ENCODE data around the gene RBM23. TPM values are rescaled to one million over a fixed set of nuclear protein-coding genes. Genes with fewer than 3 reads are reported as not detected.

RBM23 gene
- total and polyA plus RNA-seq, 9 of the 15 experiments (the other 6 are each of a cell fraction or from before 2014, with no cell fraction given) = 46.0 to 102 (median 58.5) TPM

DNA sequence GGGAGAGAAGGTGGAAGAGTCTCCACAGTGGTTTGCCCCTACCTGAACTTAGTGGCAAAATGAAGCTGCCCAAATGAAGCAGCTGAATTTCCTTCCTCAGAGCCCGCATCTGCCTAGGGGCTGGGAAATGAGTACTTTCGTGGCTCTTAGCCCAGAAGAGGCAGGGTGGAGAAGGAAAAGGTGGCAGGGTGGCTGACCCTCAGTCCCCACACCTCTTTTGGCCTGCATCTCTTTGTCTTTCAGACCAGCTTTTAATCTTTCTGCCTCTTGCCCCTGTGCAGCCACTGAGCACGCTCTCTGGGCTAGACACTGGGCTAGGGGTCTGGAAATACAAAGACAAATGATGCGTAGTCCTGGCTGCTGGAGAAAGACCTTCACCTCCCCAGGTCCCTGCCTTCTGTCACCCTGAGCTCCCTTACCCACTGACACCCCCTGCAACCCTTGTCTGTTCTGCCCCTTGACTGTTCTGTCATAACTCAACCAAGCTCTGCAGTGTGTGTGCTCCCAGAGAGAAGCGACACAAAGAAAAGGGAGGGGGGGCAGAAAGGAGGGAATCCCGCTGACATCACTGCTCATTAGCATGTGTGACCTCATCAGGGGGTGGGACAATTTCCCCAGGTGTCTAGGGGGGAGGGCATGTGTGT, 36.3 kb downstream of the RBM23 start (continued):
- TF ChIP-seq SMARCA5 (IDR thresholded peaks at IDR 0.05) (no peak), RFX7 (CRISPR knock-in tag; IDR thresholded peaks at IDR 0.05) (no peak), ESRRB (CRISPR knock-in tag; IDR thresholded peaks at IDR 0.05; ENCODE audit: borderline replicate concordance) (no peak), NFXL1 (CRISPR knock-in tag; IDR thresholded peaks at IDR 0.05) (no peak), ZC3H8 (IDR thresholded peaks at IDR 0.05) (no peak), POLR2B (IDR thresholded peaks at IDR 0.05; ENCODE audit: low read depth, partially characterized antibody) (no peak), PML (IDR thresholded peaks at IDR 0.05; ENCODE audit: low read length) (no peak), ZNF717 (CRISPR knock-in tag; IDR thresholded peaks at IDR 0.05) (no peak), MXI1 (IDR thresholded peaks at IDR 0.05; ENCODE audit: low read depth, low read length) (no peak), HEY1 (CRISPR knock-in tag; IDR thresholded peaks at IDR 0.05; ENCODE audit: borderline replicate concordance) (no peak), ZFP1 (CRISPR knock-in tag; IDR thresholded peaks at IDR 0.05) (no peak), FOS (IDR thresholded peaks at IDR 0.05; ENCODE audit: extremely low read depth, insufficient read length) (no peak), ZNF445 (CRISPR knock-in tag; IDR thresholded peaks at IDR 0.05; ENCODE audit: low read depth) (no peak), MYC (IDR thresholded peaks at IDR 0.05; ENCODE audit: low read depth, low read length) (no peak), MYC (CRISPR knock-in tag; IDR thresholded peaks at IDR 0.05; ENCODE audit: borderline replicate concordance, low read depth) (no peak), SMARCC2 (IDR thresholded peaks at IDR 0.05; ENCODE audit: low read depth) (no peak), KDM1A (IDR thresholded peaks at IDR 0.05) (no peak), HLTF (IDR thresholded peaks at IDR 0.05) (no peak), SAFB2 (IDR thresholded peaks at IDR 0.05; ENCODE audit: borderline replicate concordance, low read depth, low read length, severe bottlenecking) (no peak), PURB (CRISPR knock-in tag; IDR thresholded peaks at IDR 0.05; ENCODE audit: low read depth) (no peak), NR2F6 (CRISPR knock-in tag; IDR thresholded peaks at IDR 0.05) (no peak), CBFA2T2 (conservative IDR thresholded peaks at IDR 0.05) (no peak)
- TF ChIP-seq, protein P1, sequence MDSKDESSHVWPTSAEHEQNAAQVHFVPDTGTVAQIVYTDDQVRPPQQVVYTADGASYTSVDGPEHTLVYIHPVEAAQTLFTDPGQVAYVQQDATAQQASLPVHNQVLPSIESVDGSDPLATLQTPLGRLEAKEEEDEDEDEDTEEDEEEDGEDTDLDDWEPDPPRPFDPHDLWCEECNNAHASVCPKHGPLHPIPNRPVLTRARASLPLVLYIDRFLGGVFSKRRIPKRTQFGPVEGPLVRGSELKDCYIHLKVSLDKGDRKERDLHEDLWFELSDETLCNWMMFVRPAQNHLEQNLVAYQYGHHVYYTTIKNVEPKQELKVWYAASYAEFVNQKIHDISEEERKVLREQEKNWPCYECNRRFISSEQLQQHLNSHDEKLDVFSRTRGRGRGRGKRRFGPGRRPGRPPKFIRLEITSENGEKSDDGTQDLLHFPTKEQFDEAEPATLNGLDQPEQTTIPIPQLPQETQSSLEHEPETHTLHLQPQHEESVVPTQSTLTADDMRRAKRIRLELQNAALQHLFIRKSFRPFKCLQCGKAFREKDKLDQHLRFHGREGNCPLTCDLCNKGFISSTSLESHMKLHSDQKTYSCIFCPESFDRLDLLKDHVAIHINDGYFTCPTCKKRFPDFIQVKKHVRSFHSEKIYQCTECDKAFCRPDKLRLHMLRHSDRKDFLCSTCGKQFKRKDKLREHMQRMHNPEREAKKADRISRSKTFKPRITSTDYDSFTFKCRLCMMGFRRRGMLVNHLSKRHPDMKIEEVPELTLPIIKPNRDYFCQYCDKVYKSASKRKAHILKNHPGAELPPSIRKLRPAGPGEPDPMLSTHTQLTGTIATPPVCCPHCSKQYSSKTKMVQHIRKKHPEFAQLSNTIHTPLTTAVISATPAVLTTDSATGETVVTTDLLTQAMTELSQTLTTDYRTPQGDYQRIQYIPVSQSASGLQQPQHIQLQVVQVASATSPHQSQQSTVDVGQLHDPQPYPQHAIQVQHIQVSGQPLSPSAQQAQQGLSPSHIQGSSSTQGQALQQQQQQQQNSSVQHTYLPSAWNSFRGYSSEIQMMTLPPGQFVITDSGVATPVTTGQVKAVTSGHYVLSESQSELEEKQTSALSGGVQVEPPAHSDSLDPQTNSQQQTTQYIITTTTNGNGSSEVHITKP (IDR thresholded peaks at IDR 0.05; ENCODE audit: partially characterized antibody) = no peak
- TF ChIP-seq, protein P2, sequence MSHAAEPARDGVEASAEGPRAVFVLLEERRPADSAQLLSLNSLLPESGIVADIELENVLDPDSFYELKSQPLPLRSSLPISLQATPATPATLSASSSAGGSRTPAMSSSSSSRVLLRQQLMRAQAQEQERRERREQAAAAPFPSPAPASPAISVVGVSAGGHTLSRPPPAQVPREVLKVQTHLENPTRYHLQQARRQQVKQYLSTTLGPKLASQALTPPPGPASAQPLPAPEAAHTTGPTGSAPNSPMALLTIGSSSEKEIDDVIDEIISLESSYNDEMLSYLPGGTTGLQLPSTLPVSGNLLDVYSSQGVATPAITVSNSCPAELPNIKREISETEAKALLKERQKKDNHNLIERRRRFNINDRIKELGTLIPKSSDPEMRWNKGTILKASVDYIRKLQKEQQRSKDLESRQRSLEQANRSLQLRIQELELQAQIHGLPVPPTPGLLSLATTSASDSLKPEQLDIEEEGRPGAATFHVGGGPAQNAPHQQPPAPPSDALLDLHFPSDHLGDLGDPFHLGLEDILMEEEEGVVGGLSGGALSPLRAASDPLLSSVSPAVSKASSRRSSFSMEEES (CRISPR knock-in tag; IDR thresholded peaks at IDR 0.05) = no peak
- TF ChIP-seq, protein P3, sequence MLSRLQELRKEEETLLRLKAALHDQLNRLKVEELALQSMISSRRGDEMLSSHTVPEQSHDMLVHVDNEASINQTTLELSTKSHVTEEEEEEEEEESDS (CRISPR knock-in tag; IDR thresholded peaks at IDR 0.05) = no peak

All from K562 (cell line).